ENCODE measurements around the gene CENPH.
"Not testable (repeated sequence)": the region's sequence is repeated elsewhere in the genome, so short reads cannot be mapped to it uniquely, and the experiment has no call there.

Gene CENPH

DNA sequence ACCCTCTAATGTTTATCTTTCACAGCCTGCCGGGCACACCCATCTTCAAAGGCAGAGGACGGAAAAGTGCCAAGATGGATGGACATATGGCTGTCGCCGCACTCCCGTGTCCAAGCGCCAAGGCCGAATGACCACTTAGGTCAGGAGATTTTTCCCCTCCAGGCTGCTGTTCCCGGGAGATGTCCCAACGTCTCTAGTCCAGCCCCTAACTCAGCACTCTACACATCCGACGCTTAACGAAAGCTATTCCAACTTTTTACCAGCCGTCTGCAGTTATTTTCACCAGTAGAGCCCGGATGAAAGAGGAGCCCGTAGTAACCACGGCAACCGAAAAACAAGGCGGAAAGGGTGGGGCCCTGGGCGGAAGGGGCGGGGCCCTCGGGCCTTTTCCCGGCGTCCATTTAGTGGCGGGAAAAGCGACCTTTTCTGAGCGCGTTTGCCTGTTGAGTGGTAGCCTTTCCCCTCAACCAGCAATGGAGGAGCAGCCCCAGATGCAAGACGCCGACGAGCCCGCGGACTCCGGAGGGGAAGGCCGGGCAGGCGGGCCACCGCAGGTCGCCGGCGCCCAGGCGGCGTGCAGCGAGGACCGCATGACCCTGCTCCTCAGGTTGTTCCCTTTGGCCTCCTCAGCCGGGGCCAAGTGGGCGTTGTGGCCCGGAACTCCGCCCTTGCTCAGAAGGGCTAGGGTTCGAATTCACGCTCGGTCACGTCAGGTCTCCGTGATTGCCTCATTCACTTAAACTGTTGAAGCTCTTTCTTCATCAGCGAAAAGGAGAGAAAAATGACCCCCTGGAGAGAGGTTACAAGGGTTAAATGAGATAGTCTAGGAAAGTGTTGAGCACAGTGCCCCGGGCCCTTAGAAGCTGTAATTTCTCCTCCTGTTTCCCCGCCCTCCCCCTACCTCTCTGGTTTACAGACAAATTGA, at the start of gene CENPH:
Gene CENPH, plus strand, starts transcription at position 422 of the 925 bp plus-strand sequence. Its CDS starts 52 bp downstream, at position 474.
- in situ Hi-C loops (cut with MboI; ENCODE audit: low sequenced_read_pairs): no loop called here

DNA sequence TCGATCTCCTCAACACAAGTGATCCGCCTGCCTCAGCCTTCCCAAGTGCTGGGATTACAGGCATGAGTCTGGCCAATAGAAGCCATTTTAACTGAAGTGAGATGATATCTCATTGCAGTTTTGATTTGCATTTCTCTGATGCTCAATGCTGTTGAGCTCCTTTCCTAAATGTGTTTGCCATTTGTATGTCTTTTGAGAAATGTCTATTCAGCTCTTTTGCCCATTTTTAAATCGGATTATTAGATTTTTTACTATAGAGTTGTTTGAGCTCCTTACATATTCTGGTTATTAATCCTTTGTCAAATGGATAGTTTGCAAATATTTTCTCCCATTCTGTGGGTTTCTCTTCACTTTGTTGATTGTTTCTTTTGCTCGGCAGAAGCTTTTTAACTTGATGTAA, 49.1 kb upstream of the CENPH start:
- in situ Hi-C loops (cut with MboI; ENCODE audit: low sequenced_read_pairs): not testable (repeated sequence)

DNA sequence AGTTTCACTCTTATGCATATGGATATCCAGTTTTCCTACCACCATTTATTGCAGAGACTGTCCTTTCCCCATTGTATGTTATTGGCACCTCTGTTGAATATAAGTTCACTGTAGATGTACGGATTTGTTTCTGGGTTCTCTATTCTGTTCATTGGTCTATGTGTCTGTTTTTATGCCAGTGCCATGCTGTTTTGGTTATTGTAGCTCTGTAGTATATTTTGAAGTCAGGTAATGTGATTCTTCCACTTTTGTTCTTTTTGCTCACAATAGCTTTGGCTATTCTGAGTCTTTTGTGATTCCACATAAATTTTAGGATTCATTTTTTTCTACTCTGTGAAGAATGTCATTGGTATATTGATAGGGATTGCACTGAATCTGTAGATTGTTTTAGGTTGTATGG, 48.6 kb upstream of the CENPH start:
- in situ Hi-C loops (cut with MboI; ENCODE audit: low sequenced_read_pairs): no loop called here

- in situ Hi-C loops (cut with MboI; ENCODE audit: low sequenced_read_pairs): not testable (repeated sequence)
Measured at GRCh38 chr5:69148576-69148975, 40.8 kb upstream of the CENPH start.

GRCh38 chr5:69148981-69149675, 40.3 kb upstream of the CENPH start:
- in situ Hi-C loops (cut with MboI; ENCODE audit: low sequenced_read_pairs): no loop called here

GRCh38 chr5:69149676-69150010, 39.7 kb upstream of the CENPH start:
- in situ Hi-C loops (cut with MboI; ENCODE audit: low sequenced_read_pairs): no loop called here

DNA sequence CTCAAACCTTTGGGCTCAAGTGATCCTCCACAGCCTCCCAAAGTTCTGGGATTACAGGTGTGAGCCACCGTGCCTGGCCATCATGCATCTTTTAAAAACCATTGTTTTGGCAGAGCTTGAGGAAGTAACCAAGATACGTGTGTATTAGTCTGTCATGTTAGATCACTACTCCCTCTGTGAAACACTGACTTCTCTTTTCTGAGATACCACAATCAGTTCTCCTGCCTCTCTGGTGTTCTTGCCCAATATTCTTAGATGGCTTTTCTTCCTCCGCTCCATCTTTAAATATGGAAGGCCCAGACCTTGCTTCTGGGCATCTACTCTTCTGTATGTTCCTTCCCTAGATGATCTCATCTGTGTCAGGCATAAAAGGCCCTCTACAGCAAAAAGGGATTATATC, 36.7 kb upstream of the CENPH start:
- in situ Hi-C loops (cut with MboI; ENCODE audit: low sequenced_read_pairs): no loop called here

GRCh38 chr5:69156456-69156855, 32.9 kb upstream of the CENPH start:
- in situ Hi-C loops (cut with MboI; ENCODE audit: low sequenced_read_pairs): no loop called here

- in situ Hi-C loops (cut with MboI; ENCODE audit: low sequenced_read_pairs): no loop called here
Measured at GRCh38 chr5:69158039-69158438, 31.3 kb upstream of the CENPH start.

GRCh38 chr5:69160651-69161050, 28.7 kb upstream of the CENPH start:
- in situ Hi-C loops (cut with MboI; ENCODE audit: low sequenced_read_pairs): no loop called here

DNA sequence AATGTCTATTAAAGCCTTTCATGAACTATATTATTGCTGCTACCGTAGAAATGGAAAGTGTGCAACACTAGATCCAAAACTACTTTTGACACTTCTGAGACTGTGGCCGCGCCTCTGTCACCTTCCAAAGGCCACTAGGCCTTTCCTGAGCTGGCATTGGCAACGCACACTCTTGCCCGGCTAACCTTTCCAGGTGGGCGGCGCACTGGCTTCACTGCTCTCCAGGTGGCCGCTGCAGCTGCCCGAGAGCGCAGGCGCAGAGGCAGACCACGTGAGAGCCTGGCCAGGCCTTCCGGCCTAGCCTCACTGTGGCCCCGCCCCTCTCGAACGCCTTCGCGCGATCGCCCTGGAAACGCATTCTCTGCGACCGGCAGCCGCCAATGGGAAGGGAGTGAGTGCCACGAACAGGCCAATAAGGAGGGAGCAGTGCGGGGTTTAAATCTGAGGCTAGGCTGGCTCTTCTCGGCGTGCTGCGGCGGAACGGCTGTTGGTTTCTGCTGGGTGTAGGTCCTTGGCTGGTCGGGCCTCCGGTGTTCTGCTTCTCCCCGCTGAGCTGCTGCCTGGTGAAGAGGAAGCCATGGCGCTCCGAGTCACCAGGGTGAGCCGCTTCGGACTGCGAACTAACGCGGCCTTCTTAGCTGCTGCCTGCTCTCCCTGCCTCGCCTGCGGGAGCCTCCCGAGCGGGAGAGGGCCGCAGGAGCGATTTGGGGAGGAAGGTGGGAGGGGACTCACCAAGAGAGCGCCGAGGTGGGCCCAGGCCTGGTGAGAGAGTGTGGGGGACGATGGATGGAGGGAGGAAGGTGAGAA, 22.5 kb upstream of the CENPH start, which contains the start of gene CCNB1:
Gene CCNB1, plus strand, starts transcription at position 465 of the 807 bp plus-strand sequence. Its CDS starts 113 bp downstream, at position 578.
- in situ Hi-C loops (cut with MboI; ENCODE audit: low sequenced_read_pairs): no loop called here

GRCh38 chr5:69167493-69167855, 21.9 kb upstream of the CENPH start:
- in situ Hi-C loops (cut with MboI; ENCODE audit: low sequenced_read_pairs): no loop called here

DNA sequence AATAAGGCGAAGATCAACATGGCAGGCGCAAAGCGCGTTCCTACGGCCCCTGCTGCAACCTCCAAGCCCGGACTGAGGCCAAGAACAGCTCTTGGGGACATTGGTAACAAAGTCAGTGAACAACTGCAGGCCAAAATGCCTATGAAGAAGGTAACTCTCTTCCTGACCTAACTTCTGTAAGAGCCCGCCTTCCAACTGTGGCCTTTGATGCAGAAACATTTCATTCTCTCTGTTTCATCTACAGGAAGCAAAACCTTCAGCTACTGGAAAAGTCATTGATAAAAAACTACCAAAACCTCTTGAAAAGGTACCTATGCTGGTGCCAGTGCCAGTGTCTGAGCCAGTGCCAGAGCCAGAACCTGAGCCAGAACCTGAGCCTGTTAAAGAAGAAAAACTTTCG, 21.5 kb upstream of the CENPH start:
- in situ Hi-C loops (cut with MboI; ENCODE audit: low sequenced_read_pairs): no loop called here

- in situ Hi-C loops (cut with MboI; ENCODE audit: low sequenced_read_pairs): no loop called here
Measured at GRCh38 chr5:69170495-69170894, 18.9 kb upstream of the CENPH start.

DNA sequence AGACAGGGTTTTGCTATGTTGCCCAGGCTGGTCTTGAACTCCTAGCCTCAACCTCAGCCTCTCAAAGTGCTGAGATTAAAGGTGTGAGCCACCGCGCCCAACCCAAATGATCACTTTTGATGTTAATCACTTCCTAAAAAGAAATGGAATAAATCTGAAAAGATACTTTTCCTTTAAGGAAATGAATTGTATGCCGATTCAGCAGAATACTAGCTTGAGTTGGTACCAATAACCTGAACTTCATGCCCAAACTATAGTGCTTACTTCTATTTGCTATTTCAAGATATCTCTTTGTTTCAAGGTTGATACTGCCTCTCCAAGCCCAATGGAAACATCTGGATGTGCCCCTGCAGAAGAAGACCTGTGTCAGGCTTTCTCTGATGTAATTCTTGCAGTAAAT, 18.4 kb upstream of the CENPH start:
- in situ Hi-C loops (cut with MboI; ENCODE audit: low sequenced_read_pairs): no loop called here

DNA sequence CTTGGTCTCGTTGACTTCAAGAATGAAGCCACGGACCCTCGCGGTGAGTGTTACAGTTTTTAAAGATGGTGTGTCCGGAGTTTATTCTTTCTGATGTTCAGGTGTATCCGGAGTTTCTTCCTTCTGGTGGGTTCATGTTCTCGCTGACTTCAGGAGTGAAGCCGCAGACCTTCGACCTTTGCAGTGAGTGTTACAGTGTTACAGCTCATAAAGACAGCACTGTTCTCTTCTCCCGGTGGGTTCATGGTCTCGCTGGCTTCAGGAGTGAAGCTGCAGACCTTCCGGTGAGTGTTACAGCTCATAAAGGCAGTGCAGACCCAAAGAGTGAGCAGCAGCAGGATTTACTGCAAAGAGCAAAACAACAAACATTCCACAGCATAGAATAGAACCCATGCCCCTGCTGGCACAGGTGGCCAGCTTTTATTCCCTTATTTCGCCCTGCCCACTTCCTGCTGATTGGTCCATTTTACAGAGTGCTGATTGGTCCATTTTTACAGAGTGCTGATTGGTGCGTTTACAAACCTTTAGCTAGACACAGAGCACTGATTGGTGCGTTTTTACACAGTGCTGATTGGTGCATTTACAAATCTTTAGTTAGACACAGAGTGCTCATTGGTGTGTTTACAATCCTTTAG, 7.6 kb upstream of the CENPH start:
- in situ Hi-C loops (cut with MboI; ENCODE audit: low sequenced_read_pairs): not testable (repeated sequence)

DNA sequence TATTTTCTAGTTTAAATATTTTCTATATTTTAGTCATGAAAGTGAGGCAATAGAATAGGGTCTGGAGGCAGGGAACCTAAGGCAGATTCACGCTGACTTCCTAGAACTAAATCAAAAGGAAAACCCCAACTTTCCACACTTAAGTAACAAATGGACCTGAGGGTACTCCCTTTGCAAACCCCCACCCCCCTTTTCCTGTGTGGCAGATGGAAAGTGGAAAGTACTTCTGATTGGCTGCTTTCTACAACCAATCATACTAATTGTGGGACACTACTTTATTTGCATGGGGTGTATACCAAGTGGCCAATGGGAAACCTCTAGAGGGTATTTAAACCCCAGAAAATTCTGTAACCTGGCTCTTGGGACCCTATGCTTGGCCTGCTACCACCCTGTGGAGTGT, 4.8 kb upstream of the CENPH start:
- in situ Hi-C loops (cut with MboI; ENCODE audit: low sequenced_read_pairs): no loop called here

GRCh38 chr5:69187342-69187741, 2.0 kb upstream of the CENPH start:
- in situ Hi-C loops (cut with MboI; ENCODE audit: low sequenced_read_pairs): no loop called here

GRCh38 chr5:69188811-69189161, 597 bp upstream of the CENPH start:
- in situ Hi-C loops (cut with MboI; ENCODE audit: low sequenced_read_pairs): no loop called here

DNA sequence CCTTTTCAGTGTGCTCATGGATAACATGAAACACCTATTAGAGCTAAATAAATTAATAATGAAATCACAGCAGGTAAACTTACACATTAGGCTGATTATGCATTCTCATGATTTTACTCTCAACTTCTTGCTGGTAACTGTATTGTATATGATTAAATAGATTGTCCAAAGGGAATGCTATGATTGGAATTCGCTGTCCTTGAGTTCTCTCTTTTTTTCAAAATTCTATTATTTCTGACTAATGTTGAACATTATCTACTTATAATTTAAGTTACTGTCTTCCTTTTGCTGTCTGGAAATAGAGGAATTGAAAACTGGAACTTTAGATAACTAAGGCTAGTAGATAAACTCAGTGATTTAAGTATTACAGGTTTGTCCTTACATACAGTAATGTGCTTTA, 13.1 kb downstream of the CENPH start:
- in situ Hi-C loops (cut with MboI; ENCODE audit: low sequenced_read_pairs): no loop called here
